Fibroblast of pulmonary artery (primary cell): ENCODE data around the gene RASGRF1.

ENCODE experiments used
- DNase-seq: peaks from one replicate; pipeline ENCODE4 v3.0.0-alpha.2; 2010; ENCODE audit warnings: low read depth
- H3K4me3 ChIP-seq: replicated peaks from 2 replicates; pipeline ENCODE4 v1.5.1; 2011; ENCODE audit warnings: low read depth, mild to moderate bottlenecking, control low read depth, low read length, moderate library complexity
- CTCF ChIP-seq: IDR thresholded peaks from 2 replicates; pipeline ENCODE4 v1.5.1; 2011; ENCODE audit warnings: mild to moderate bottlenecking, control low read depth, low read length, inconsistent platforms; ENCODE audit errors: missing control alignments

RASGRF1 gene

GRCh38 chr15:79088426-79089205 lies 2.0 kb downstream of the RASGRF1 start:
- DNase-seq: no peak
- no peak for TF ChIP-seq CTCF
- H3K4me3 ChIP-seq: no peak overlapping the region

- no peak for DNase-seq
- no peak overlapping the region for H3K4me3 ChIP-seq
- TF ChIP-seq CTCF: no peak
Observed at GRCh38 chr15:79086814-79087213, 3.8 kb downstream of the RASGRF1 start.

- DNase-seq: no peak
- no peak for TF ChIP-seq CTCF
- H3K4me3 ChIP-seq: no peak overlapping the region
Observed at GRCh38 chr15:79084308-79084968, 6.1 kb downstream of the RASGRF1 start.

GRCh38 chr15:79083154-79083553 lies 7.4 kb downstream of the RASGRF1 start:
- DNase-seq: no peak
- no peak overlapping the region for H3K4me3 ChIP-seq

GRCh38 chr15:79082363-79083070 lies 8.1 kb downstream of the RASGRF1 start:
- no peak for TF ChIP-seq CTCF
- DNase-seq: no peak

More at GRCh38 chr15:79083154-79083553, 7.4 kb downstream of the RASGRF1 start:
- no peak for TF ChIP-seq CTCF

GRCh38 chr15:79078763-79079410 lies 11.7 kb downstream of the RASGRF1 start:
- no peak overlapping the region for H3K4me3 ChIP-seq
- TF ChIP-seq CTCF: no peak
- no peak for DNase-seq

More at GRCh38 chr15:79082363-79083070, 8.1 kb downstream of the RASGRF1 start:
- no peak overlapping the region for H3K4me3 ChIP-seq
